Uterus (tissue), 2 donors: Measurements from ENCODE around the gene UBE2O.

Source experiments
- POLR2A ChIP-seq, 2 donors: fragments of 450-650 bp; IDR thresholded peaks; one replicate each; pipeline ENCODE4 v1.6.1; 2016; ENCODE audit warnings: antibody characterized with exemption in 2 of 2, mild to moderate bottlenecking in 1 of 2, moderate library complexity in 1 of 2
- TF ChIP-seq, protein P1 (sequence below), 4 experiments: fragments of 200-600 bp in 2 of 4; fragments of 450-650 bp in 2 of 4; sonication (generic) in 2 of 4; IDR thresholded peaks; one replicate each; pipeline ENCODE4 v1.5.1; 2016 to 2019; ENCODE audit warnings: antibody characterized with exemption in 4 of 4, mild to moderate bottlenecking in 2 of 4, moderate library complexity in 1 of 4

DNA sequence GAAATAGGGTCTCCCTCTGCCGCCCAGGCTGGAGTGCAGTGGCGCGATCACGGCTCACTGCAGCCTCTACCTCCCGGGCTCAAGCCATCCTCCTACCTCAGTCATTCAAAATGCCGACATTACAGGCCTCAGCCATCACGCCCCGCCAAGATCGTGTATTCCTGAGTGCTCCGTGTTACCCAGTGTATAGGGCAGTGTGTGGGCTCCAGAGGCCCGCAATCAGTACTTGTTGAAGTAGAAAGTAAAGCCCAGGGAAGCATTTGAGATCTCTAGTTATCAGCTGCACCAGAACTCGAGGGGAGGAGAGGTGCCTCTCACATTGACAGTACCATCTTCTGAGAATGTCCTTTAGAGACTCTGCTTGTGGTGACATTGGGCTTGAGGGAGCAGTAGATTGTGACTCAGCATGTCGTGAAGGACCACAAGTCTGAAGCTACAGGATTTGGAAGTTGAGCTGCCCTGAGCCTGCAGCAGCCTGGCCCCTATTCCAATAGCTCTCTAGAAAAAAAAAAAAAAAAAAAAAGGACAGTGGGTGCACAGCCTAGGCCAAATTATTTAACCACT, 98.1 kb downstream of the UBE2O start:
- no peak for TF ChIP-seq POLR2A (IDR thresholded peaks at IDR 0.05)
- TF ChIP-seq, protein P1, sequence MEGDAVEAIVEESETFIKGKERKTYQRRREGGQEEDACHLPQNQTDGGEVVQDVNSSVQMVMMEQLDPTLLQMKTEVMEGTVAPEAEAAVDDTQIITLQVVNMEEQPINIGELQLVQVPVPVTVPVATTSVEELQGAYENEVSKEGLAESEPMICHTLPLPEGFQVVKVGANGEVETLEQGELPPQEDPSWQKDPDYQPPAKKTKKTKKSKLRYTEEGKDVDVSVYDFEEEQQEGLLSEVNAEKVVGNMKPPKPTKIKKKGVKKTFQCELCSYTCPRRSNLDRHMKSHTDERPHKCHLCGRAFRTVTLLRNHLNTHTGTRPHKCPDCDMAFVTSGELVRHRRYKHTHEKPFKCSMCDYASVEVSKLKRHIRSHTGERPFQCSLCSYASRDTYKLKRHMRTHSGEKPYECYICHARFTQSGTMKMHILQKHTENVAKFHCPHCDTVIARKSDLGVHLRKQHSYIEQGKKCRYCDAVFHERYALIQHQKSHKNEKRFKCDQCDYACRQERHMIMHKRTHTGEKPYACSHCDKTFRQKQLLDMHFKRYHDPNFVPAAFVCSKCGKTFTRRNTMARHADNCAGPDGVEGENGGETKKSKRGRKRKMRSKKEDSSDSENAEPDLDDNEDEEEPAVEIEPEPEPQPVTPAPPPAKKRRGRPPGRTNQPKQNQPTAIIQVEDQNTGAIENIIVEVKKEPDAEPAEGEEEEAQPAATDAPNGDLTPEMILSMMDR (IDR thresholded peaks at IDR 0.05), result no peak
